Neutrophil (primary cell): ENCODE data around the gene HCFC1R1.

Experiments used
- H3K27ac ChIP-seq: fragments of 200-600 bp; sonication (generic); 2 replicates; pipeline ENCODE4 v1.5.1; 2016; ENCODE audit warnings: mild to moderate bottlenecking, moderate library complexity
- H3K27me3 ChIP-seq: fragments of 200-600 bp; sonication (generic); 2 replicates; pipeline ENCODE4 v1.6.0; 2016; ENCODE audit warnings: mild to moderate bottlenecking
- H3K36me3 ChIP-seq: fragments of 200-600 bp; sonication (generic); 2 replicates; pipeline ENCODE4 v1.5.1; 2017
- H3K4me1 ChIP-seq, 2 experiments: fragments of 200-600 bp in 1 of 2; sonication (generic) in 1 of 2; 1 replicate in 1 of 2; 2 replicates in 1 of 2; pipeline versions ENCODE4 v1.5.1 to v1.6.1; 2013 to 2016; ENCODE audit warnings: low read depth in 1 of 2, low read length in 1 of 2, mild to moderate bottlenecking in 1 of 2, moderate library complexity in 1 of 2; ENCODE audit not compliant: control insufficient read depth in 1 of 2, insufficient read depth in 1 of 2
- H3K4me3 ChIP-seq, 2 experiments: fragments of 200-600 bp in 1 of 2; sonication (generic) in 1 of 2; 1 replicate in 1 of 2; 2 replicates in 1 of 2; pipeline ENCODE4 v1.5.1; 2013 to 2016; ENCODE audit warnings: low read depth in 1 of 2, low read length in 1 of 2, mild to moderate bottlenecking in 1 of 2, moderate library complexity in 1 of 2
- H3K9me3 ChIP-seq: fragments of 200-600 bp; sonication (generic); 2 replicates; pipeline ENCODE4 v1.5.1; 2016
- TF ChIP-seq, protein P1 (sequence below): fragments of 200-600 bp; sonication (generic); IDR thresholded peaks from 2 replicates; pipeline ENCODE4 v1.5.1; 2016; ENCODE audit warnings: antibody characterized with exemption

Gene HCFC1R1

DNA sequence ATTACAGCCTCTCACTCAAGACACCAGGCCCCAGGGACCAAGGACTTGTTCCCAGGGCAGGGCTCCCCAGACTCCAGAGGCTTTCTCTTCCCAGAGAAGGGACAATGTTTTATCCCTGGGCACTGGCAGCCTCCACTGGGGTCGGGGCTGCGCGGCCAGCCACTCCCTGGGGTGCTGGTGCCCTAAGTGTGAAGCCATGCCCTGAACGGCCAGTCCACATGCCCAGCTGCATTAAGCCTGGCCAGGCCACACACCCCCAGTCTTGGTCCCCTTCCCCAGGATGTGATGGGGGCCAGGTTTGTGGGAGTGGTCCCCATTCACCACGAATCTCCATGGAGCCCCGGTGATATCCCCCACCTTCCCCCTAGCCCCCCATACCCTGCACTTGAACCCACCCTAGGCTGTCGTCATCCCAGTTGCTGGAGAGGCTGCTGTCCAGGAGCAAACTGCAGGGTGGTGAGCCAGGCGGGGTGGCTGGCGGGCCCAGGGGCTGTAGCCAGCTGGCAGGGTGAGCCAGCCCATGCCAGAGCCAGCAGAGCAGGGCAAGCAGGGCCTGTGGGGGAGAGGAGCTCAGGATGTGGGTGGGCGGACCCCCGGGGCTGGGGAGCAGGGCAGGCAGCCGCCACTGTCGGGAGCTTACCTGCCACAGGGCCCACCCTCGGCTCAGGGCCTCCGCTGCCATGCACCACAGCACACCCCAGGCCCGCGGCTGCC is 50.0 kb downstream of the HCFC1R1 start:
- no peaks in the 10 kb centered on the region for H3K9me3 ChIP-seq
- peaks cover 18% of the 10 kb centered on the region for H3K36me3 ChIP-seq
- no peak overlapping the region for H3K4me3 ChIP-seq
- peaks cover 16 to 19% of the 10 kb centered on the region in 2 experiments for H3K4me1 ChIP-seq
- H3K27me3 ChIP-seq: peaks cover 2% of the 10 kb centered on the region
- H3K27ac ChIP-seq: no peak overlapping the region
- TF ChIP-seq, protein P1, sequence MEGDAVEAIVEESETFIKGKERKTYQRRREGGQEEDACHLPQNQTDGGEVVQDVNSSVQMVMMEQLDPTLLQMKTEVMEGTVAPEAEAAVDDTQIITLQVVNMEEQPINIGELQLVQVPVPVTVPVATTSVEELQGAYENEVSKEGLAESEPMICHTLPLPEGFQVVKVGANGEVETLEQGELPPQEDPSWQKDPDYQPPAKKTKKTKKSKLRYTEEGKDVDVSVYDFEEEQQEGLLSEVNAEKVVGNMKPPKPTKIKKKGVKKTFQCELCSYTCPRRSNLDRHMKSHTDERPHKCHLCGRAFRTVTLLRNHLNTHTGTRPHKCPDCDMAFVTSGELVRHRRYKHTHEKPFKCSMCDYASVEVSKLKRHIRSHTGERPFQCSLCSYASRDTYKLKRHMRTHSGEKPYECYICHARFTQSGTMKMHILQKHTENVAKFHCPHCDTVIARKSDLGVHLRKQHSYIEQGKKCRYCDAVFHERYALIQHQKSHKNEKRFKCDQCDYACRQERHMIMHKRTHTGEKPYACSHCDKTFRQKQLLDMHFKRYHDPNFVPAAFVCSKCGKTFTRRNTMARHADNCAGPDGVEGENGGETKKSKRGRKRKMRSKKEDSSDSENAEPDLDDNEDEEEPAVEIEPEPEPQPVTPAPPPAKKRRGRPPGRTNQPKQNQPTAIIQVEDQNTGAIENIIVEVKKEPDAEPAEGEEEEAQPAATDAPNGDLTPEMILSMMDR: no peak

DNA sequence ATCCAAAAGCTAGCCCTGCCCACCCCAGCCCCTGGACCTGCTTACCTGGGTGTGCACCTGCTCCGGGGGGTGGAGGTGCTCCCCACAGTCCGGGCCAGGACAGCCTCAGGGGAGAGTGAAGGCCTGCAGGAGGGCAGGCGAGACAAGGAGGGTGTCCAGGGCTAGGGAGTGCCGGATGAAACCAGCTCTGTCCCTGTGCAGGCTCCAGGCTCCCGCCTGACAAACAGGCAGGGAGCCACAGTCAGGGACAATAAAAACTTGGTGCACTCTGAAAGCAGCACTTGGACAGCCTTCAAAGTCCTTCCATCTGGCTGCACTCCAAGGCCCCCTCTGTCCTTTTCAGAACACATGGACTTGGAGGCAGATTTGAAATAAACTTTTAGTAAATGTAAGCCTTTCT is 50.6 kb downstream of the HCFC1R1 start:
- Histone ChIP-seq H3K27me3 (peaks cover 9% of the 10 kb centered on the region), H3K27ac (no peak overlapping the region), H3K9me3 (no peaks in the 10 kb centered on the region), H3K36me3 (peaks cover 18% of the 10 kb centered on the region), H3K4me3 (no peak overlapping the region), H3K4me1 (peaks cover 23 to 26% of the 10 kb centered on the region in 2 experiments)
- TF ChIP-seq, protein P1: no peak
